Fibroblast of mammary gland (primary cell): ENCODE data around the gene PDE2A.
A peak's percentile ranks its signal among the peaks of the same experiment; 100 is the strongest.

Experiments
- DNase-seq: peaks from one replicate; pipeline ENCODE4 v3.0.0-alpha.2; 2010; ENCODE audit warnings: low read depth
- H3K4me3 ChIP-seq: 2 replicates; pipeline ENCODE4 v1.5.1; 2011; ENCODE audit warnings: low read depth, mild to moderate bottlenecking, low read length, moderate library complexity; ENCODE audit not compliant: control insufficient read depth
- CTCF ChIP-seq: conservative IDR thresholded peaks from 2 replicates; pipeline ENCODE4 v1.5.1; 2011; ENCODE audit warnings: low read depth, low read length, inconsistent platforms; ENCODE audit not compliant: control insufficient read depth, insufficient read depth

PDE2A gene

GRCh38 chr11:72543849-72544542 lies 130.2 kb downstream of the PDE2A start:
- H3K4me3 ChIP-seq: no peak overlapping the region
- DNase-seq: no peak
- no peak for TF ChIP-seq CTCF

GRCh38 chr11:72541257-72541974 lies 132.8 kb downstream of the PDE2A start:
- no peak for TF ChIP-seq CTCF

GRCh38 chr11:72537051-72537450 lies 137.2 kb downstream of the PDE2A start:
- no peak overlapping the region for H3K4me3 ChIP-seq
- no peak for TF ChIP-seq CTCF
- DNase-seq: no peak

More at GRCh38 chr11:72541257-72541974, 132.8 kb downstream of the PDE2A start:
- no peak for DNase-seq
- no peak overlapping the region for H3K4me3 ChIP-seq

- no peak for DNase-seq
- peak; percentile 13 for TF ChIP-seq CTCF
- no peak overlapping the region for H3K4me3 ChIP-seq
These were observed 139.1 kb downstream of the PDE2A start for GRCh38 chr11:72535194-72535547.

- no peak for DNase-seq
- no peak for TF ChIP-seq CTCF
- H3K4me3 ChIP-seq: no peak overlapping the region
These were observed 139.6 kb downstream of the PDE2A start for GRCh38 chr11:72534371-72535193.

GRCh38 chr11:72529068-72529467 lies 145.2 kb downstream of the PDE2A start:
- no peak for DNase-seq
- H3K4me3 ChIP-seq: no peak overlapping the region
- TF ChIP-seq CTCF: no peak
